B cell (primary cell): ENCODE measurements around the gene HSBP1L1.

Source experiments
- EZH2 ChIP-seq: IDR thresholded peaks from 2 replicates; pipeline ENCODE4 v1.6.1; 2012; ENCODE audit warnings: borderline replicate concordance, low read depth, mild to moderate bottlenecking, moderate library complexity, low read length; ENCODE audit not compliant: insufficient read depth, poor library complexity, severe bottlenecking
- TF ChIP-seq, protein P1 (sequence below): fragments of 200-600 bp; IDR thresholded peaks from one replicate; pipeline ENCODE4 v1.8.0; 2022; ENCODE audit warnings: antibody characterized with exemption, mild to moderate bottlenecking

DNA sequence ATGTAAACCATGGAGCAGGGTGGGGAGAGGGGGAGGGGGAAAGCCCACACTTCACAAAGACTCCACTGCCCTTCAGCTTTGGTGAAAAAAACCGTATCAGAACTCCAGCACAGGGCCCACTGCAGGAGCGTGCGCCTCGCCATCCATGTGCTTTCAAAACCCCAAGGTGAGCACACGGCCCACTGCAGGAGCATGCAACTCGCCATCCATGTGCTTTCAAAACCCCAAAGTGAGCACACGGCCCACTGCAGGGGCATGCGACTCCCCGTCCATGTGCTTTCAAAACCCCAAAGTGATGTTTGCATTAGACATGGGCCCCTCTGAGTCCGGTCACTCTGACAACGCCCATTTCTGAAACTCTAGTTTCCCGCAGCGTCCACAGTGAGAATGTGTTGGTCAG lies 16.1 kb downstream of the HSBP1L1 start:
- TF ChIP-seq, protein P1, sequence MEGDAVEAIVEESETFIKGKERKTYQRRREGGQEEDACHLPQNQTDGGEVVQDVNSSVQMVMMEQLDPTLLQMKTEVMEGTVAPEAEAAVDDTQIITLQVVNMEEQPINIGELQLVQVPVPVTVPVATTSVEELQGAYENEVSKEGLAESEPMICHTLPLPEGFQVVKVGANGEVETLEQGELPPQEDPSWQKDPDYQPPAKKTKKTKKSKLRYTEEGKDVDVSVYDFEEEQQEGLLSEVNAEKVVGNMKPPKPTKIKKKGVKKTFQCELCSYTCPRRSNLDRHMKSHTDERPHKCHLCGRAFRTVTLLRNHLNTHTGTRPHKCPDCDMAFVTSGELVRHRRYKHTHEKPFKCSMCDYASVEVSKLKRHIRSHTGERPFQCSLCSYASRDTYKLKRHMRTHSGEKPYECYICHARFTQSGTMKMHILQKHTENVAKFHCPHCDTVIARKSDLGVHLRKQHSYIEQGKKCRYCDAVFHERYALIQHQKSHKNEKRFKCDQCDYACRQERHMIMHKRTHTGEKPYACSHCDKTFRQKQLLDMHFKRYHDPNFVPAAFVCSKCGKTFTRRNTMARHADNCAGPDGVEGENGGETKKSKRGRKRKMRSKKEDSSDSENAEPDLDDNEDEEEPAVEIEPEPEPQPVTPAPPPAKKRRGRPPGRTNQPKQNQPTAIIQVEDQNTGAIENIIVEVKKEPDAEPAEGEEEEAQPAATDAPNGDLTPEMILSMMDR: no peak
- TF ChIP-seq EZH2: no peak
